H1 (cell line): ENCODE data around the gene MRPL16. TPM values are rescaled to one million over a fixed set of nuclear protein-coding genes. Genes with fewer than 3 reads are reported as not detected.

ENCODE experiments used
- CTCF ChIA-PET: fragments of 300-600 bp; sonication (Branson Sonifier 250); formaldehyde crosslinking; loops from one replicate; lab custom pipeline; 2021; ENCODE audit not compliant: partially characterized antibody; lab: Charles Lee
- POLR2A ChIA-PET: fragments of 300-600 bp; sonication (Branson Sonifier 250); formaldehyde crosslinking; loops from one replicate; lab custom pipeline; 2021; ENCODE audit warnings: inconsistent platforms; ENCODE audit not compliant: partially characterized antibody; lab: Charles Lee
- DNase-seq, 2 experiments: peaks; one replicate each; pipeline versions ENCODE4 v3.0.0 to v3.0.0-alpha.2; 2010 to 2022; ENCODE audit warnings: low spot score in 2 of 2, low read depth in 1 of 2, mixed read lengths in 1 of 2
- FAIRE-seq: peaks from 2 replicates; lab custom pipeline; 2011; peaks lifted over from hg19 to GRCh38; lab: Jason Lieb, UNC
- H2AFZ ChIP-seq: 2 replicates; pipeline ENCODE4 v1.8.1; 2012; ENCODE audit warnings: low read length, inconsistent platforms
- H2AK5ac ChIP-seq: 2 replicates; pipeline ENCODE4 v1.6.1; 2013; ENCODE audit warnings: low read depth, low read length
- H2BK120ac ChIP-seq: replicated peaks from 2 replicates; pipeline ENCODE3; 2013; ENCODE audit warnings: low read depth, low read length, inconsistent platforms
- H2BK12ac ChIP-seq: 2 replicates; pipeline ENCODE4 v1.6.1; 2013; ENCODE audit warnings: low read depth, low read length
- H2BK15ac ChIP-seq: 2 replicates; pipeline ENCODE4 v1.6.1; 2013; ENCODE audit warnings: low read length
- H2BK20ac ChIP-seq: 2 replicates; pipeline ENCODE4 v1.6.1; 2013; ENCODE audit warnings: low read length
- H2BK5ac ChIP-seq: 2 replicates; pipeline ENCODE4 v1.6.1; 2013; ENCODE audit warnings: low read depth, low read length
- H3K14ac ChIP-seq: 2 replicates; pipeline ENCODE4 v1.6.1; 2013; ENCODE audit warnings: inconsistent platforms; ENCODE audit not compliant: insufficient read length
- H3K18ac ChIP-seq: 2 replicates; pipeline ENCODE4 v1.6.1; 2013; ENCODE audit warnings: low read length; ENCODE audit errors: extremely low read depth
- H3K23ac ChIP-seq: 2 replicates; pipeline ENCODE4 v1.6.1; 2013; ENCODE audit warnings: inconsistent platforms; ENCODE audit not compliant: insufficient read length
- H3K23me2 ChIP-seq: 2 replicates; pipeline ENCODE4 v1.6.1; 2013; ENCODE audit warnings: low read depth, low read length
- H3K27ac ChIP-seq: 2 replicates; pipeline ENCODE4 v1.6.1; 2011; ENCODE audit warnings: low read depth, low read length, inconsistent platforms
- H3K27me3 ChIP-seq, 4 experiments: replicated peaks in 1 of 4; 1 replicate in 1 of 4; 2 replicates in 3 of 4; pipeline versions ENCODE4 v1.6.1 to v1.8.1; 2011 to 2013; ENCODE audit warnings: low read length in 3 of 4, mild to moderate bottlenecking in 3 of 4, inconsistent platforms in 2 of 4, mixed read lengths in 2 of 4, moderate library complexity in 1 of 4; ENCODE audit not compliant: control insufficient read depth in 3 of 4, insufficient read depth in 3 of 4; ENCODE audit errors: extremely low read depth in 1 of 4
- H3K36me3 ChIP-seq, 4 experiments: 2 replicates each; pipeline versions ENCODE4 v1.6.1 to v1.8.1; 2011 to 2013; ENCODE audit warnings: mild to moderate bottlenecking in 4 of 4, low read length in 3 of 4, moderate library complexity in 2 of 4, control low read depth in 1 of 4, inconsistent platforms in 1 of 4; ENCODE audit not compliant: insufficient read depth in 4 of 4, control insufficient read depth in 2 of 4
- H3K4ac ChIP-seq: replicated peaks from 2 replicates; pipeline ENCODE3; 2013; ENCODE audit warnings: low read length, low read depth, mixed read lengths, inconsistent platforms; ENCODE audit not compliant: insufficient read length
- H3K4me1 ChIP-seq, 4 experiments: replicated peaks in 1 of 4; 1 replicate in 1 of 4; 2 replicates in 3 of 4; pipeline versions ENCODE4 v1.6.1 to v1.8.1; 2011 to 2013; ENCODE audit warnings: low read length in 3 of 4, inconsistent platforms in 2 of 4, mixed read lengths in 1 of 4; ENCODE audit not compliant: insufficient read depth in 4 of 4, control insufficient read depth in 3 of 4
- H3K4me2 ChIP-seq, 2 experiments: 2 replicates each; pipeline versions ENCODE4 v1.6.1 to v1.8.1; 2011 to 2013; ENCODE audit warnings: low read depth in 2 of 2, low read length in 2 of 2, control low read depth in 1 of 2, inconsistent platforms in 1 of 2, mild to moderate bottlenecking in 1 of 2; ENCODE audit not compliant: insufficient read depth in 1 of 2
- H3K4me3 ChIP-seq, 4 experiments: fragments of 200-600, 300-600 bp in 1 of 4; sonication (generic), shearing (Covaris generic), sonication (Bioruptor Twin) in 1 of 4; 2 replicates each; pipeline versions ENCODE4 v1.5.1 to v1.8.1; 2011 to 2016; ENCODE audit warnings: low read length in 4 of 4, low read depth in 3 of 4, control low read depth in 2 of 4, inconsistent platforms in 2 of 4, mild to moderate bottlenecking in 2 of 4, mixed read lengths in 1 of 4, moderate library complexity in 1 of 4; ENCODE audit not compliant: insufficient read depth in 2 of 4; ENCODE audit errors: extremely low read depth in 1 of 4
- H3K56ac ChIP-seq: replicated peaks from 2 replicates; pipeline ENCODE3; 2013; ENCODE audit warnings: low read depth, mild to moderate bottlenecking, mixed read lengths, low read length, inconsistent platforms; ENCODE audit not compliant: insufficient read length
- H3K79me1 ChIP-seq: 2 replicates; pipeline ENCODE4 v1.6.1; 2013; ENCODE audit warnings: low read depth, low read length, control low read depth
- H3K79me2 ChIP-seq, 2 experiments: 2 replicates each; pipeline versions ENCODE4 v1.6.1 to v1.8.1; 2012 to 2013; ENCODE audit warnings: low read length in 2 of 2, mild to moderate bottlenecking in 2 of 2, inconsistent platforms in 1 of 2; ENCODE audit not compliant: insufficient read depth in 2 of 2, control insufficient read depth in 1 of 2
- H3K9ac ChIP-seq, 4 experiments: replicated peaks in 1 of 4; 1 replicate in 1 of 4; 2 replicates in 3 of 4; pipeline versions ENCODE4 v1.6.1 to v1.8.1; 2011 to 2013; ENCODE audit warnings: low read depth in 3 of 4, low read length in 3 of 4, control low read depth in 2 of 4, mild to moderate bottlenecking in 2 of 4, moderate library complexity in 2 of 4, inconsistent platforms in 1 of 4; ENCODE audit errors: extremely low read depth in 1 of 4
- H3K9me3 ChIP-seq, 2 experiments: 2 replicates each; pipeline versions ENCODE4 v1.6.1 to v1.8.1; 2012 to 2013; ENCODE audit warnings: mild to moderate bottlenecking in 2 of 2, moderate library complexity in 2 of 2, control low read depth in 1 of 2, inconsistent platforms in 1 of 2, low read depth in 1 of 2, low read length in 1 of 2, mixed read lengths in 1 of 2; ENCODE audit not compliant: insufficient read depth in 2 of 2
- H4K20me1 ChIP-seq, 2 experiments: replicated peaks in 1 of 2; 2 replicates each; pipeline versions ENCODE3 to v1.8.1; 2011 to 2013; ENCODE audit warnings: inconsistent platforms in 2 of 2, low read length in 2 of 2, mild to moderate bottlenecking in 1 of 2; ENCODE audit not compliant: insufficient read depth in 2 of 2, control insufficient read depth in 1 of 2
- H4K5ac ChIP-seq: 2 replicates; pipeline ENCODE4 v1.6.1; 2013; ENCODE audit warnings: low read length, low read depth, mixed read lengths, inconsistent platforms; ENCODE audit not compliant: insufficient read length
- H4K8ac ChIP-seq: 2 replicates; pipeline ENCODE4 v1.8.0; 2013; ENCODE audit warnings: mild to moderate bottlenecking, moderate library complexity, low read length, inconsistent platforms; ENCODE audit not compliant: insufficient read depth; ENCODE audit errors: extremely low read depth
- H4K91ac ChIP-seq: replicated peaks from 2 replicates; pipeline ENCODE3; 2013; ENCODE audit warnings: low read length, mixed read lengths, inconsistent platforms; ENCODE audit not compliant: insufficient read length
- BACH1 ChIP-seq: IDR thresholded peaks from 2 replicates; pipeline ENCODE4 v1.6.1; 2012; ENCODE audit warnings: low read length, improper control_type of control experiment
- BCL11A ChIP-seq, 2 experiments: IDR thresholded peaks; one replicate each; pipeline ENCODE4 v1.6.1; 2011; ENCODE audit warnings: low read depth in 2 of 2, low read length in 2 of 2, mild to moderate bottlenecking in 2 of 2
- CBX5 ChIP-seq: fragments of 300-800, 300-1000 bp; sonication (generic); IDR thresholded peaks from 2 replicates; pipeline ENCODE4 v1.7.1; 2016; ENCODE audit warnings: antibody characterized with exemption, low read length, low read depth
- WGBS, 2 experiments: shearing (Covaris generic) in 1 of 2; methylation state at CpG; one replicate each; pipeline versions ENCODE4 v1.1.6 to v1.1.7; 2013 to 2015; ENCODE audit warnings: low lambda C conversion rate in 2 of 2, mixed read lengths in 2 of 2, inconsistent platforms in 1 of 2, low coverage in 1 of 2, missing lambda C conversion rate in 1 of 2; ENCODE audit not compliant: insufficient replicate concordance in 2 of 2, insufficient coverage in 1 of 2, insufficient read length in 1 of 2; ENCODE audit errors: extremely low coverage in 1 of 2, missing lambda C conversion rate in 1 of 2; 5-methylcytosine and 5-hydroxymethylcytosine counted together
- polyA plus RNA-seq, 7 experiments: library from polyadenylated mRNA; depleted of rRNA in 3 of 7; stranded (reverse) in 5 of 7; unstranded in 2 of 7; fragments of >200 nt in 5 of 7; fragments of 200-250 nt in 2 of 7; gene quantifications; 1 replicate in 5 of 7; 2 replicates in 1 of 7; 4 replicates in 1 of 7; pipeline versions ENCODE4 v1.2.1 to v1.2.3, GENCODE V29; 2011 to 2013; ENCODE audit warnings: missing spikeins in 2 of 7, mixed read lengths in 2 of 7
- total RNA-seq: library from RNA; stranded (reverse); fragmentation: NEBNext Ultra II Directional; extraction: Animal tissue kit (Norgen Biotek cat#: 25700); gene quantifications from 2 replicates; pipeline ENCODE4 v1.2.1, GENCODE V29; 2021
- TF ChIP-seq, protein P1 (sequence below), 3 experiments: IDR thresholded peaks; 1 replicate in 2 of 3; 2 replicates in 1 of 3; pipeline versions ENCODE4 v1.5.1 to v1.6.1; 2011; ENCODE audit warnings: low read length in 3 of 3, mild to moderate bottlenecking in 3 of 3, inconsistent platforms in 2 of 3, low read depth in 1 of 3, moderate library complexity in 1 of 3; ENCODE audit not compliant: insufficient read depth in 1 of 3; ENCODE audit errors: control extremely low read depth in 1 of 3

Gene MRPL16
- total and polyA plus RNA-seq, 2 of the 8 experiments (the other 6 are each of a cell fraction or from before 2014, with no cell fraction given): 69.2 to 79.8 TPM

DNA sequence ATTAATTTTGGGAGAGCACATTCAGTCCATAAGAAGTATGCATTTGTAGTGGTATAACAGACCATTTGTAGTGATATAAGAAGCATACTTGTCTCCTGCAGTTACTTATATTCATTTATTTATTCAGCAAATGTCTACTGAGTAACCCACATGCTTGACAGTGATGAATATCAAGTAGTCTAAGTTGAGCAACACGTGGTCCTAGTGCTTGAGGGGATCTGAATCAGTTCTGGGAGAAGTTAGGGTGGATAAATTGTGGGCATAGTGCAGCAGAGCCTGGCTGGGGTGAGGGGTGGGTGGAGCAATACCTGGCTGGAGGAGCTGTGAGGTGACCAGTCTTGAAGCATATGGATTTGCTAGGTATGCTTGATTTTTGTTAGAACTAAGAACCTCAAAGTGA, 31.1 kb downstream of the MRPL16 start:
- Histone ChIP-seq H3K36me3 (peaks cover 2 to 24% (median 9%) of the 10 kb centered on the region in 4 experiments; a peak in 5 of 8 replicates), H3K4me3 (no peak overlapping the region), H2BK15ac (no peak overlapping the region), H2BK20ac (no peak overlapping the region), H4K5ac (no peak overlapping the region), H3K9me3 (peaks cover 0 to 4% of the 10 kb centered on the region in 2 experiments; a peak in 1 of 4 replicates), H3K27me3 (no peaks in the 10 kb centered on the region), H3K18ac (no peak overlapping the region), H4K20me1 (peaks cover 3 to 4% of the 10 kb centered on the region in 2 experiments), H3K56ac (no peak overlapping the region), H2BK12ac (no peak overlapping the region), H3K79me1 (peaks cover 2% of the 10 kb centered on the region; the same call in 1 of the 2 replicates), H3K23me2 (no peaks in the 10 kb centered on the region), H4K91ac (no peak overlapping the region), H3K9ac (no peak overlapping the region), H4K8ac (no peak overlapping the region), H2AFZ (no peak overlapping the region), H3K23ac (no peak overlapping the region), H3K27ac (no peak overlapping the region)
- no peak for FAIRE-seq
- CTCF ChIA-PET: interaction anchor here (1.2 kb wide), 1 partner anchor 12 kb away, joined by 4 read pairs; no protein-coding TSS in a partner anchor
- 93% methylated on average over 1 of the region's 1 CpG; no CpG with 5 or more reads in 1 of the 2 experiments for WGBS, 2 experiments
- POLR2A ChIA-PET: no interaction called here
- TF ChIP-seq BACH1 (no peak), BCL11A (IDR thresholded peaks at IDR 0.05; ENCODE audit: low read depth in 2 of 2, low read length in 2 of 2) (no peak), CBX5 (no peak)
- TF ChIP-seq, protein P1, sequence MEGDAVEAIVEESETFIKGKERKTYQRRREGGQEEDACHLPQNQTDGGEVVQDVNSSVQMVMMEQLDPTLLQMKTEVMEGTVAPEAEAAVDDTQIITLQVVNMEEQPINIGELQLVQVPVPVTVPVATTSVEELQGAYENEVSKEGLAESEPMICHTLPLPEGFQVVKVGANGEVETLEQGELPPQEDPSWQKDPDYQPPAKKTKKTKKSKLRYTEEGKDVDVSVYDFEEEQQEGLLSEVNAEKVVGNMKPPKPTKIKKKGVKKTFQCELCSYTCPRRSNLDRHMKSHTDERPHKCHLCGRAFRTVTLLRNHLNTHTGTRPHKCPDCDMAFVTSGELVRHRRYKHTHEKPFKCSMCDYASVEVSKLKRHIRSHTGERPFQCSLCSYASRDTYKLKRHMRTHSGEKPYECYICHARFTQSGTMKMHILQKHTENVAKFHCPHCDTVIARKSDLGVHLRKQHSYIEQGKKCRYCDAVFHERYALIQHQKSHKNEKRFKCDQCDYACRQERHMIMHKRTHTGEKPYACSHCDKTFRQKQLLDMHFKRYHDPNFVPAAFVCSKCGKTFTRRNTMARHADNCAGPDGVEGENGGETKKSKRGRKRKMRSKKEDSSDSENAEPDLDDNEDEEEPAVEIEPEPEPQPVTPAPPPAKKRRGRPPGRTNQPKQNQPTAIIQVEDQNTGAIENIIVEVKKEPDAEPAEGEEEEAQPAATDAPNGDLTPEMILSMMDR (IDR thresholded peaks at IDR 0.05; ENCODE audit: control extremely low read depth in 1 of 3, insufficient read depth in 1 of 3, low read depth in 1 of 3, low read length in 3 of 3): no peak
- TF ChIP-seq, all 59 proteins: peak for 0
- Histone ChIP-seq H2BK5ac (no peak overlapping the region), H3K79me2 (no peaks in the 10 kb centered on the region), H2BK120ac (no peak overlapping the region), H2AK5ac (no peak overlapping the region), H3K4me1 (no peaks in the 10 kb centered on the region), H3K4me2 (no peak overlapping the region), H3K4ac (no peak overlapping the region), H3K14ac (no peak overlapping the region)
- no peak for DNase-seq
